Liver (tissue), 9 donors: ENCODE measurements around the gene CCDC91. TPM values are rescaled to one million over a fixed set of nuclear protein-coding genes. Genes with fewer than 3 reads are reported as not detected.

Experiments
- DNase-seq: peaks from one replicate; pipeline ENCODE4 v3.0.0-alpha.2; 2017; ENCODE audit warnings: low spot score
- H3K27ac ChIP-seq, 2 donors: one replicate each; pipeline ENCODE4 v1.7.0; 2013; ENCODE audit warnings: inconsistent platforms in 2 of 2, low read length in 2 of 2, control low read depth in 1 of 2, low read depth in 1 of 2, mild to moderate bottlenecking in 1 of 2
- H3K27me3 ChIP-seq, 4 donors: one replicate each; pipeline versions ENCODE4 v1.6.1 to v1.7.0; 2013; ENCODE audit warnings: low read length in 3 of 4, inconsistent platforms in 1 of 4, mild to moderate bottlenecking in 1 of 4, moderate library complexity in 1 of 4; ENCODE audit not compliant: control insufficient read depth in 4 of 4, insufficient read depth in 4 of 4
- H3K36me3 ChIP-seq, 4 donors: one replicate each; pipeline versions ENCODE4 v1.6.1 to v1.7.0; 2013; ENCODE audit warnings: low read length in 3 of 4, mild to moderate bottlenecking in 3 of 4, low read depth in 1 of 4, moderate library complexity in 1 of 4; ENCODE audit not compliant: control insufficient read depth in 4 of 4, insufficient read depth in 3 of 4
- H3K4me1 ChIP-seq, 4 donors: one replicate each; pipeline versions ENCODE4 v1.6.1 to v1.7.0; 2013; ENCODE audit warnings: low read length in 3 of 4, mild to moderate bottlenecking in 3 of 4, moderate library complexity in 1 of 4; ENCODE audit not compliant: control insufficient read depth in 4 of 4, insufficient read depth in 4 of 4
- H3K4me3 ChIP-seq, 3 donors: one replicate each; pipeline versions ENCODE4 v1.6.1 to v1.7.0; 2013; ENCODE audit warnings: low read length in 3 of 3, control low read depth in 1 of 3, low read depth in 1 of 3, mild to moderate bottlenecking in 1 of 3
- H3K9ac ChIP-seq, 2 donors: one replicate each; pipeline ENCODE4 v1.7.0; 2013; ENCODE audit warnings: low read length in 2 of 2, mild to moderate bottlenecking in 2 of 2, moderate library complexity in 2 of 2, control low read depth in 1 of 2, low read depth in 1 of 2
- H3K9me3 ChIP-seq, 4 donors: one replicate each; pipeline versions ENCODE4 v1.6.1 to v1.7.0; 2013; ENCODE audit warnings: low read length in 3 of 4; ENCODE audit not compliant: control insufficient read depth in 4 of 4
- EGR1 ChIP-seq, 2 donors: IDR thresholded peaks; 2 replicates each; pipeline ENCODE4 v1.6.1; 2016 to 2018; ENCODE audit warnings: antibody characterized with exemption in 2 of 2, low read depth in 2 of 2
- FOXA1 ChIP-seq: IDR thresholded peaks from 2 replicates; pipeline ENCODE4 v1.6.1; 2016; ENCODE audit warnings: antibody characterized with exemption
- FOXA2 ChIP-seq: IDR thresholded peaks from 2 replicates; pipeline ENCODE4 v1.6.1; 2016; ENCODE audit warnings: antibody characterized with exemption
- GABPA ChIP-seq, 2 donors: IDR thresholded peaks in 1 of 2; conservative IDR thresholded peaks in 1 of 2; 2 replicates each; pipeline ENCODE4 v1.6.1; 2016; ENCODE audit warnings: antibody characterized with exemption in 2 of 2, mild to moderate bottlenecking in 1 of 2, moderate library complexity in 1 of 2
- HNF4A ChIP-seq, 2 donors: conservative IDR thresholded peaks; 2 replicates each; pipeline ENCODE4 v1.6.1; 2016; ENCODE audit warnings: antibody characterized with exemption in 2 of 2, mild to moderate bottlenecking in 2 of 2
- HNF4G ChIP-seq: IDR thresholded peaks from 2 replicates; pipeline ENCODE4 v1.6.1; 2016; ENCODE audit warnings: antibody characterized with exemption
- JUND ChIP-seq, 2 donors: IDR thresholded peaks; 2 replicates each; pipeline ENCODE4 v1.6.1; 2016; ENCODE audit warnings: antibody characterized with exemption in 2 of 2
- NR2F2 ChIP-seq: IDR thresholded peaks from 2 replicates; pipeline ENCODE4 v1.6.1; 2016; ENCODE audit warnings: antibody characterized with exemption
- RAD21 ChIP-seq, 2 donors: IDR thresholded peaks; 2 replicates each; pipeline ENCODE4 v1.6.1; 2016; ENCODE audit warnings: antibody characterized with exemption in 2 of 2, mild to moderate bottlenecking in 2 of 2
- RXRA ChIP-seq, 2 donors: IDR thresholded peaks; 2 replicates each; pipeline ENCODE4 v1.6.1; 2017 to 2018; ENCODE audit warnings: antibody characterized with exemption in 2 of 2, mild to moderate bottlenecking in 1 of 2
- SP1 ChIP-seq: IDR thresholded peaks from 2 replicates; pipeline ENCODE4 v1.6.1; 2018; ENCODE audit warnings: antibody characterized with exemption, mild to moderate bottlenecking
- TAF1 ChIP-seq: conservative IDR thresholded peaks from 2 replicates; pipeline ENCODE4 v1.6.1; 2016; ENCODE audit warnings: antibody characterized with exemption, mild to moderate bottlenecking
- YY1 ChIP-seq: IDR thresholded peaks from 2 replicates; pipeline ENCODE4 v1.6.1; 2016; ENCODE audit warnings: antibody characterized with exemption, mild to moderate bottlenecking
- WGBS: extraction: QIAGEN DNeasy Blood & Tissue Kit; methylation state at CpG from one replicate; pipeline ENCODE4 v1.1.7; 2013; 5-methylcytosine and 5-hydroxymethylcytosine counted together
- polyA plus RNA-seq, 2 donors: library from polyadenylated mRNA; stranded (reverse) in 1 of 2; unstranded in 1 of 2; fragments of 200-250 nt in 1 of 2; fragments of >200 nt in 1 of 2; fragmentation: Nextera tagmentation in 1 of 2; extraction: Ambion mirVana in 1 of 2; gene quantifications; one replicate each; pipeline versions ENCODE4 v1.2.1 to v1.2.3, GENCODE V29; 2013 to 2015
- total RNA-seq, 2 donors: library from RNA; depleted of rRNA; stranded (reverse); fragments of >200 nt; gene quantifications; one replicate each; pipeline ENCODE4 v1.2.3, GENCODE V29; 2014
- TF ChIP-seq, protein P1 (sequence below): IDR thresholded peaks from 2 replicates; pipeline ENCODE4 v1.6.1; 2016; ENCODE audit warnings: antibody characterized with exemption
- TF ChIP-seq, protein P2 (sequence below): fragments of 150-350 bp; IDR thresholded peaks from 2 replicates; pipeline ENCODE4 v1.5.1; 2017; ENCODE audit warnings: improper control_type of control experiment, low read depth, low read length; ENCODE audit not compliant: missing input control
- TF ChIP-seq, protein P3 (sequence below): IDR thresholded peaks from 2 replicates; pipeline ENCODE4 v1.6.1; 2016; ENCODE audit warnings: antibody characterized with exemption
- TF ChIP-seq, protein P4 (sequence below): IDR thresholded peaks from 2 replicates; pipeline ENCODE4 v1.6.1; 2016; ENCODE audit warnings: antibody characterized with exemption
- TF ChIP-seq, protein P5 (sequence below): IDR thresholded peaks from 2 replicates; pipeline ENCODE4 v1.6.1; 2016; ENCODE audit warnings: antibody characterized with exemption, mild to moderate bottlenecking
- donor health status: healthy.
- donor health status: healthy.
- donor health status: healthy.
- donor health status: healthy.
- donor health status: healthy.

The CCDC91 gene
- total and polyA plus RNA-seq, 4 donors, result 8.4 to 29.0 (median 15.1) TPM

DNA sequence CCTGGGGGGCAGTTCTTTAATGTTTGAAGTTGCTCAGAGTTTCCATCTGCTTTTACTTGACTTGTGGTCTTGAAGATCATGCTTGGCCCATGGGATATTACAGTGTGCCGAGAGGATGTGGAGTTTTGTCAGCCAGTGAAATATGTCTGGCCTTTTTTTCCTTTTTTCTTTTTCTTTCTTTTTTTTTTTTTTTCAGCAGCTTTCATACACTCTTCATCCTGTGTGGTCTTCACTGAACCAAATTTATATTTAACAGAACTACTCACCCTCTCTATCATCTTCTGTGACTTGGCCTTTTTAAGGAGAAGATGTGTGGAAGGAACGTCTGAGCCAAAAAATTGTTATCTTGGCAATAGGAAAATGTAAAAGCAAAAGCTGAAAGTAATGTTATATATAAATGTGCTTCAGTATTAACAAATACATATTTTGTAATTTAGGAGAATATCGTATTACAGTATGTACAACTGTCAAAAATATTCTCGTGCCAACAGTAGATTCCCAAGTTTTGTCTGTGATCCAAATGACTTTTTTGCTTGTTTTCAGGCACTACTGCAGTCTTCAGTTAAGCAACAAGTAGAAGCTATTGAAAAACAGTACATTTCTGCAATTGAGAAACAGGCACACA lies 200.6 kb downstream of the CCDC91 start:
- DNase-seq, result no peak
- Histone ChIP-seq H3K4me1 (no peaks in the 10 kb centered on the region), H3K9me3 (no peaks in the 10 kb centered on the region), H3K27me3 (no peaks in the 10 kb centered on the region), H3K4me3 (no peak overlapping the region), H3K36me3 (no peaks in the 10 kb centered on the region), H3K9ac (no peak overlapping the region), H3K27ac (no peak overlapping the region)
- TF ChIP-seq FOXA1, result no peak
- TF ChIP-seq, protein P1, sequence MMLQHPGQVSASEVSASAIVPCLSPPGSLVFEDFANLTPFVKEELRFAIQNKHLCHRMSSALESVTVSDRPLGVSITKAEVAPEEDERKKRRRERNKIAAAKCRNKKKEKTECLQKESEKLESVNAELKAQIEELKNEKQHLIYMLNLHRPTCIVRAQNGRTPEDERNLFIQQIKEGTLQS, result no peak
- TF ChIP-seq, protein P2, sequence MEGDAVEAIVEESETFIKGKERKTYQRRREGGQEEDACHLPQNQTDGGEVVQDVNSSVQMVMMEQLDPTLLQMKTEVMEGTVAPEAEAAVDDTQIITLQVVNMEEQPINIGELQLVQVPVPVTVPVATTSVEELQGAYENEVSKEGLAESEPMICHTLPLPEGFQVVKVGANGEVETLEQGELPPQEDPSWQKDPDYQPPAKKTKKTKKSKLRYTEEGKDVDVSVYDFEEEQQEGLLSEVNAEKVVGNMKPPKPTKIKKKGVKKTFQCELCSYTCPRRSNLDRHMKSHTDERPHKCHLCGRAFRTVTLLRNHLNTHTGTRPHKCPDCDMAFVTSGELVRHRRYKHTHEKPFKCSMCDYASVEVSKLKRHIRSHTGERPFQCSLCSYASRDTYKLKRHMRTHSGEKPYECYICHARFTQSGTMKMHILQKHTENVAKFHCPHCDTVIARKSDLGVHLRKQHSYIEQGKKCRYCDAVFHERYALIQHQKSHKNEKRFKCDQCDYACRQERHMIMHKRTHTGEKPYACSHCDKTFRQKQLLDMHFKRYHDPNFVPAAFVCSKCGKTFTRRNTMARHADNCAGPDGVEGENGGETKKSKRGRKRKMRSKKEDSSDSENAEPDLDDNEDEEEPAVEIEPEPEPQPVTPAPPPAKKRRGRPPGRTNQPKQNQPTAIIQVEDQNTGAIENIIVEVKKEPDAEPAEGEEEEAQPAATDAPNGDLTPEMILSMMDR, result no peak
- no peak for TF ChIP-seq JUND (IDR thresholded peaks at IDR 0.05)
- TF ChIP-seq HNF4G, result no peak
- TF ChIP-seq RXRA (IDR thresholded peaks at IDR 0.05), result no peak
- no peak for TF ChIP-seq EGR1 (IDR thresholded peaks at IDR 0.05; ENCODE audit: low read depth in 2 of 2)
- TF ChIP-seq, protein P3, sequence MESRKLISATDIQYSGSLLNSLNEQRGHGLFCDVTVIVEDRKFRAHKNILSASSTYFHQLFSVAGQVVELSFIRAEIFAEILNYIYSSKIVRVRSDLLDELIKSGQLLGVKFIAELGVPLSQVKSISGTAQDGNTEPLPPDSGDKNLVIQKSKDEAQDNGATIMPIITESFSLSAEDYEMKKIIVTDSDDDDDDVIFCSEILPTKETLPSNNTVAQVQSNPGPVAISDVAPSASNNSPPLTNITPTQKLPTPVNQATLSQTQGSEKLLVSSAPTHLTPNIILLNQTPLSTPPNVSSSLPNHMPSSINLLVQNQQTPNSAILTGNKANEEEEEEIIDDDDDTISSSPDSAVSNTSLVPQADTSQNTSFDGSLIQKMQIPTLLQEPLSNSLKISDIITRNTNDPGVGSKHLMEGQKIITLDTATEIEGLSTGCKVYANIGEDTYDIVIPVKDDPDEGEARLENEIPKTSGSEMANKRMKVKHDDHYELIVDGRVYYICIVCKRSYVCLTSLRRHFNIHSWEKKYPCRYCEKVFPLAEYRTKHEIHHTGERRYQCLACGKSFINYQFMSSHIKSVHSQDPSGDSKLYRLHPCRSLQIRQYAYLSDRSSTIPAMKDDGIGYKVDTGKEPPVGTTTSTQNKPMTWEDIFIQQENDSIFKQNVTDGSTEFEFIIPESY, result no peak
- TF ChIP-seq SP1, result no peak
- no peak for TF ChIP-seq NR2F2
- TF ChIP-seq RAD21 (IDR thresholded peaks at IDR 0.05), result no peak
- TF ChIP-seq, protein P4, sequence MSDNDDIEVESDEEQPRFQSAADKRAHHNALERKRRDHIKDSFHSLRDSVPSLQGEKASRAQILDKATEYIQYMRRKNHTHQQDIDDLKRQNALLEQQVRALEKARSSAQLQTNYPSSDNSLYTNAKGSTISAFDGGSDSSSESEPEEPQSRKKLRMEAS, result no peak
- 89% methylated on average over 4 of the region's 4 CpGs for WGBS

DNA sequence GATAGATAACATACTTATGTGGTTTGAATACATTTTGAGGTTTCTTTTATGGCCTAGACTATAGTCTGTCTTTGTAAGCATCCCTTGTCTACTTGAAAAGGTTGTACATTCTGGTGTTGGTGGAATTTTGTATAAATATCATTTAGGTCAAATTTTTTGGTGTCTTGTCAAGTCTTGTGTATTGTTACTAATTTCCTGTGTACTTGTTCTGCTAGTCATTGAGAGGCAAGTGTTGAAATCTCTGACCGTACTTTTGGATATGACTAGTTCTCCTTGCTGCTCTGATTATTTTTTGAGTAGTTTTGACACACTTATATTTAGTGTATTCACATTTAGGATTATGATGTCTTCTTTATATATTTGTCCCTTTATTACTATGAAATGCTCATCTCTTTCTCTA lies 219.6 kb downstream of the CCDC91 start:
- WGBS, result 91% methylated on average over 1 of the region's 1 CpG
- TF ChIP-seq FOXA1 (no peak), SP1 (no peak), NR2F2 (no peak), RAD21 (IDR thresholded peaks at IDR 0.05) (no peak), GABPA (IDR thresholded peaks at IDR 0.05 in 1 of 2, conservative IDR thresholded peaks at IDR 0.05 in 1 of 2) (no peak), FOXA2 (no peak), RXRA (IDR thresholded peaks at IDR 0.05) (no peak), HNF4G (no peak), HNF4A (conservative IDR thresholded peaks at IDR 0.05) (no peak), TAF1 (no peak), JUND (IDR thresholded peaks at IDR 0.05) (no peak), YY1 (no peak)
- TF ChIP-seq, protein P5, sequence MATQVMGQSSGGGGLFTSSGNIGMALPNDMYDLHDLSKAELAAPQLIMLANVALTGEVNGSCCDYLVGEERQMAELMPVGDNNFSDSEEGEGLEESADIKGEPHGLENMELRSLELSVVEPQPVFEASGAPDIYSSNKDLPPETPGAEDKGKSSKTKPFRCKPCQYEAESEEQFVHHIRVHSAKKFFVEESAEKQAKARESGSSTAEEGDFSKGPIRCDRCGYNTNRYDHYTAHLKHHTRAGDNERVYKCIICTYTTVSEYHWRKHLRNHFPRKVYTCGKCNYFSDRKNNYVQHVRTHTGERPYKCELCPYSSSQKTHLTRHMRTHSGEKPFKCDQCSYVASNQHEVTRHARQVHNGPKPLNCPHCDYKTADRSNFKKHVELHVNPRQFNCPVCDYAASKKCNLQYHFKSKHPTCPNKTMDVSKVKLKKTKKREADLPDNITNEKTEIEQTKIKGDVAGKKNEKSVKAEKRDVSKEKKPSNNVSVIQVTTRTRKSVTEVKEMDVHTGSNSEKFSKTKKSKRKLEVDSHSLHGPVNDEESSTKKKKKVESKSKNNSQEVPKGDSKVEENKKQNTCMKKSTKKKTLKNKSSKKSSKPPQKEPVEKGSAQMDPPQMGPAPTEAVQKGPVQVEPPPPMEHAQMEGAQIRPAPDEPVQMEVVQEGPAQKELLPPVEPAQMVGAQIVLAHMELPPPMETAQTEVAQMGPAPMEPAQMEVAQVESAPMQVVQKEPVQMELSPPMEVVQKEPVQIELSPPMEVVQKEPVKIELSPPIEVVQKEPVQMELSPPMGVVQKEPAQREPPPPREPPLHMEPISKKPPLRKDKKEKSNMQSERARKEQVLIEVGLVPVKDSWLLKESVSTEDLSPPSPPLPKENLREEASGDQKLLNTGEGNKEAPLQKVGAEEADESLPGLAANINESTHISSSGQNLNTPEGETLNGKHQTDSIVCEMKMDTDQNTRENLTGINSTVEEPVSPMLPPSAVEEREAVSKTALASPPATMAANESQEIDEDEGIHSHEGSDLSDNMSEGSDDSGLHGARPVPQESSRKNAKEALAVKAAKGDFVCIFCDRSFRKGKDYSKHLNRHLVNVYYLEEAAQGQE, result no peak
- TF ChIP-seq, protein P1, result no peak
- TF ChIP-seq, protein P4, result no peak
- TF ChIP-seq, protein P2, result no peak
- TF ChIP-seq, protein P3, result no peak

More for the DNA sequence above, 219.6 kb downstream of the CCDC91 start:
- peaks cover 0 to 6% (median 0%) of the 10 kb centered on the region in 4 donors for H3K36me3 ChIP-seq
- no peak overlapping the region for H3K27ac ChIP-seq
- H3K27me3 ChIP-seq, result no peaks in the 10 kb centered on the region
- H3K4me1 ChIP-seq, result no peaks in the 10 kb centered on the region
- H3K9ac ChIP-seq, result no peak overlapping the region
- H3K9me3 ChIP-seq, result no peaks in the 10 kb centered on the region
- H3K4me3 ChIP-seq, result no peak overlapping the region
- no peak for DNase-seq
